NB4 (cell line): Measurements from ENCODE around the gene ADAMTS12.

ENCODE experiments used
- POLR2A ChIP-seq: IDR thresholded peaks from 2 replicates; pipeline ENCODE4 v1.6.1; 2011; ENCODE audit warnings: mild to moderate bottlenecking; ENCODE audit not compliant: insufficient read length; ENCODE audit errors: extremely low read depth
- TF ChIP-seq, protein P1 (sequence below): IDR thresholded peaks from one replicate; pipeline ENCODE4 v1.5.1; 2012; ENCODE audit warnings: low read depth, low read length

DNA sequence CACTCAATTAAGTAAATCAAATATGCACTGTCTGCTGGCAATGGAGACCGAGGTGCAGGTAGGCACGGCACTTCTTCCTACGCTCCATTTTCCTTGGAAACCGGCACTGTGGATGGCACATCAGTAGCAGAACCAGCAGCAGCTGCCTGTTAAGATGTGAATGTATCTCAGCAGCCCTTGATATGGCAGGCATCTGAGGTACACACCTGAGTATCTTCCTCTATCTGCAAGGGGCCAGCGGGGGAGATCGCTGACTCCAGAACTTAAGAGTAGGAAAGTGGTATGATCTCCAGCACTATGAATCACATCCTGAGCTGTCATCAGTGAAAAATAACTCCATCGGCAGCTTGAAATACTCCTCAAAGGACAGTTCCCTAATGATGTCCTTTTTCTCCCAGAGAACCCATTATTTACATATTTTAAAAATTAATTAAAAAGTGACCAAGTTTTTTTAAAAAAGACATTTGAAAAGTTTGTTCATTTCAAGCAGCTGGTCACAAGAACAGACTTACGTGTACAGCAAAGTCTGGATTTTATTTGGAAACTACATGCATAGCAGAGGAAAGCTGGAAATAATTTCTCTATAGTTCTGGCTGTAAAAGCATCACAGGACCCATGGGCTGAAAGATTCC, 97.1 kb downstream of the ADAMTS12 start:
- TF ChIP-seq, protein P1, sequence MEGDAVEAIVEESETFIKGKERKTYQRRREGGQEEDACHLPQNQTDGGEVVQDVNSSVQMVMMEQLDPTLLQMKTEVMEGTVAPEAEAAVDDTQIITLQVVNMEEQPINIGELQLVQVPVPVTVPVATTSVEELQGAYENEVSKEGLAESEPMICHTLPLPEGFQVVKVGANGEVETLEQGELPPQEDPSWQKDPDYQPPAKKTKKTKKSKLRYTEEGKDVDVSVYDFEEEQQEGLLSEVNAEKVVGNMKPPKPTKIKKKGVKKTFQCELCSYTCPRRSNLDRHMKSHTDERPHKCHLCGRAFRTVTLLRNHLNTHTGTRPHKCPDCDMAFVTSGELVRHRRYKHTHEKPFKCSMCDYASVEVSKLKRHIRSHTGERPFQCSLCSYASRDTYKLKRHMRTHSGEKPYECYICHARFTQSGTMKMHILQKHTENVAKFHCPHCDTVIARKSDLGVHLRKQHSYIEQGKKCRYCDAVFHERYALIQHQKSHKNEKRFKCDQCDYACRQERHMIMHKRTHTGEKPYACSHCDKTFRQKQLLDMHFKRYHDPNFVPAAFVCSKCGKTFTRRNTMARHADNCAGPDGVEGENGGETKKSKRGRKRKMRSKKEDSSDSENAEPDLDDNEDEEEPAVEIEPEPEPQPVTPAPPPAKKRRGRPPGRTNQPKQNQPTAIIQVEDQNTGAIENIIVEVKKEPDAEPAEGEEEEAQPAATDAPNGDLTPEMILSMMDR: no peak
- TF ChIP-seq POLR2A: no peak
